Bronchial epithelial cell (primary cell): ENCODE measurements around the gene AGBL4. TPM values are rescaled to one million over a fixed set of nuclear protein-coding genes. Genes with fewer than 3 reads are reported as not detected.
A peak's percentile ranks its signal among the peaks of the same experiment; 100 is the strongest.

Experiments
- DNase-seq: peaks from one replicate; pipeline ENCODE4 v3.0.0-alpha.2; 2010; ENCODE audit warnings: low read depth
- FAIRE-seq: peaks from 2 replicates; lab custom pipeline; 2011; peaks lifted over from hg19 to GRCh38; lab: Jason Lieb, UNC
- H3K27me3 ChIP-seq: 2 replicates; pipeline ENCODE4 v1.5.1; 2011; ENCODE audit warnings: low read length; ENCODE audit not compliant: control insufficient read depth, insufficient read depth
- H3K36me3 ChIP-seq: 2 replicates; pipeline ENCODE4 v1.5.1; 2011; ENCODE audit warnings: low read length; ENCODE audit not compliant: control insufficient read depth, insufficient read depth
- H3K4me3 ChIP-seq: 2 replicates; pipeline ENCODE4 v1.5.1; 2011; ENCODE audit warnings: mild to moderate bottlenecking, low read depth, low read length, control low read depth
- total RNA-seq: library from RNA; depleted of rRNA; stranded (reverse); fragments of >200 nt; gene quantifications from 2 replicates; pipeline ENCODE4 v1.2.1, GENCODE V29; 2014
- TF ChIP-seq, protein P1 (sequence below): IDR thresholded peaks from 2 replicates; pipeline ENCODE4 v1.5.1; 2011; ENCODE audit warnings: mild to moderate bottlenecking, moderate library complexity, low read length, control low read depth, inconsistent platforms; ENCODE audit not compliant: insufficient read depth, severe bottlenecking

The AGBL4 gene
- total RNA-seq, 1 donor from 2014 or later, result not detected

DNA sequence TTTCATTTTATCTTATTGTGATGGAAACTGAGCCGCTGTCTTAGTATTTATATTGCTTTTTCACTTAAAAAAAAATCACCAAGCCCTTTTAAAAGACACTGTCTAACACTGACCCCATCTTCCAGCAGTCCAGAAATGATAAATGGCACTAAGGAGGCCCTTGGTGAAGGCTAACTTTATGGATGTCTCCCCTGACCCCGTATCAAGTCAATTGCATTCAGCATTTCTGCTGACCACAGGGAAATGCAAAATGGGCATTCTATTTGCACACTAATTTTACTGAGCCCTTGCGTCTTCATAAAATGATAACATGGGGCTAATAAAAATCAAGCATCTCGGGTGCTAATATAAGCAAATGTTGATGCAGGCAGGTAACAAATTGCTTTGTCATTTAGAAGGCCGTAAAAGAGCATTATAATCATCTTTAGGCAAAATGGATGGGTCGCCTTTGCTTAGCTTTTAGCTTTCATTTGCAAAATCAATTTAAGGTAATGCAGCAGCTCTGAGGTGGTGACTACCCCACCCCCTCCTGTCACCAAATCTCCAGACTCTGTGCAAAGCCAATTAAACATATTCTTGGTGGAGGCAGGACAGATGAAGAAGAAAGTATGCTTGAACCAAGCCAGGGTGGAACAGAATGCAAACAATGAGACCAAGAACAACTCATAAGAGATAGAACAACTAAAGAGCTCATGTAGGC lies 1357.9 kb downstream of the AGBL4 start:
- no peak overlapping the region for H3K4me3 ChIP-seq
- TF ChIP-seq, protein P1, sequence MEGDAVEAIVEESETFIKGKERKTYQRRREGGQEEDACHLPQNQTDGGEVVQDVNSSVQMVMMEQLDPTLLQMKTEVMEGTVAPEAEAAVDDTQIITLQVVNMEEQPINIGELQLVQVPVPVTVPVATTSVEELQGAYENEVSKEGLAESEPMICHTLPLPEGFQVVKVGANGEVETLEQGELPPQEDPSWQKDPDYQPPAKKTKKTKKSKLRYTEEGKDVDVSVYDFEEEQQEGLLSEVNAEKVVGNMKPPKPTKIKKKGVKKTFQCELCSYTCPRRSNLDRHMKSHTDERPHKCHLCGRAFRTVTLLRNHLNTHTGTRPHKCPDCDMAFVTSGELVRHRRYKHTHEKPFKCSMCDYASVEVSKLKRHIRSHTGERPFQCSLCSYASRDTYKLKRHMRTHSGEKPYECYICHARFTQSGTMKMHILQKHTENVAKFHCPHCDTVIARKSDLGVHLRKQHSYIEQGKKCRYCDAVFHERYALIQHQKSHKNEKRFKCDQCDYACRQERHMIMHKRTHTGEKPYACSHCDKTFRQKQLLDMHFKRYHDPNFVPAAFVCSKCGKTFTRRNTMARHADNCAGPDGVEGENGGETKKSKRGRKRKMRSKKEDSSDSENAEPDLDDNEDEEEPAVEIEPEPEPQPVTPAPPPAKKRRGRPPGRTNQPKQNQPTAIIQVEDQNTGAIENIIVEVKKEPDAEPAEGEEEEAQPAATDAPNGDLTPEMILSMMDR, result no peak
- H3K27me3 ChIP-seq, result peaks cover 13% of the 10 kb centered on the region
- no peak for FAIRE-seq
- no peak for DNase-seq
- no peaks in the 10 kb centered on the region for H3K36me3 ChIP-seq

DNA sequence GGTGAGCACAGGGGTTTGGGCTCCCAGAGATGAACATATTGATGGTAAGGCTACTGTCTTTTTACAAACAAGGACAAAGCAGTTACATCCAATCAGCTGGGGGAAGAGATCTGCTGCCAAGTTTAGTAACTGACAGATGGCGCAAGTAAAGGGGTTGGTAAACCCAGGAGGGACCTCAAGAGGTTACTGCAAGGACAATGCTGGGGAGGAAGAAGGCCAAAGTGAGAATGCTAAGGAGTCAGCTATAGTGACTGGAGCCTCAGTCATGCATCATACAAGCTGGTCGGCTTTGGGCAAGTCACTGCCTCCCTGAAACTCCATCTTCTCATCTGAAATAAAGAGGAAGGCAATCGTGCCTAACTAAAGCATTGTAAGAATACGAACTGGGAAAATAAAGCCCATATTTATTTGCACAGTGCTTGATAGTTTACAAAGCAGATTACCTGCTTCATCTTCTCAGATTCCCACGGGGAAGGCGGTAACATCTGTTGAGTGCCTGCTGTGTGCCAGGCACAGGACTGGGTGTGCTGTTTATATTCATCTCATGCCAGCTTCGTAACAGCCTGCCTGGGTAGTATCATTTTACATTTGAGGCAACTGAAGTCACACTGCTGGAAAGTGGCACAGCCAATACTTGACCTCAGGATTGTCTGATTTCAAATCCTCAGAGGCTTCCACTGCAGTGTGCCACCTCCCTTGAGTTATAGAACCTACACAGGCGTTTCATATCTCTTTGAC lies 1361.9 kb downstream of the AGBL4 start:
- Histone ChIP-seq H3K36me3 (no peaks in the 10 kb centered on the region), H3K4me3 (no peak overlapping the region), H3K27me3 (peaks cover 8% of the 10 kb centered on the region)
- DNase-seq (no peak), FAIRE-seq (no peak)
- TF ChIP-seq, protein P1, result no peak

DNA sequence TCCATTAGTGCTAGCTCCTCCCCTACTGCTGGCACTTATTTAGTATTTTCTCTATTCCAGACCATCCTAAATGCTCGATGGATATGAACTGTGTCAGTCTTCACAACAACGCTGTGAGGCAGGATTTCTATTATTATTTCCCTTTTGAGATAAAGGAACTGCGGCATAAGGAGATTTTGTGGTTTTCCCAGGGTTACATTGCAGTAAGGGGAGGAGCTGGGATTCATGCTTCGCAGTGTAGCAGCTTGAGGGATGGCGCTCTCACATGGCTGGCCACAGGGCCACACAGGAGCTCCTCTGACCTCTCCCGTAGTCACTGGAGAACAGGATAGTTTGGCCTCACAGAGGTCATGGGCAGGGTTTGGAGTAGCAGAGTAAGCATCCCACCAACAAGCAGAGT lies 1364.0 kb downstream of the AGBL4 start:
- no peak overlapping the region for H3K4me3 ChIP-seq
- TF ChIP-seq, protein P1, result no peak
- FAIRE-seq (no peak), DNase-seq (no peak)
- peaks cover 8% of the 10 kb centered on the region for H3K27me3 ChIP-seq
- H3K36me3 ChIP-seq, result no peaks in the 10 kb centered on the region

DNA sequence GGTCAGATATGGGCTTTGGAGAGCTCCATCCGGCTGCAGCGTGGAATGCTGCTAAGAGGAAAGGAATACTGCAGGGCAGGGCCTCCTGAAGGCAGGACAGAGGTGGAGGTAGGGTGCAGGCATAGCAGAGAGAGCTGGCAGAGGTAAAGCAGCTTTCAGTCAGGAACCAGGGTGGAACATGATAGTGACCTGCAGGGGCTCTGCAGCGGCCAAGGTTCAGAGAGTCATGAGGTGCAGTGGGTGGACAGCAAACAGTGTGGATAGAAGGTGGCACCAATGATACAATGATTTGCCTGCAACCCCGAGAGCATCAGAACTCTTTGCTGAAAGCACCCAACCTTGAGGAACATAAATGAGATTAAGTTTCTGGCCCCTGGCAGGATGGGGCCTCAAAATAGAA lies 1366.3 kb downstream of the AGBL4 start:
- Histone ChIP-seq H3K27me3 (peaks cover 6% of the 10 kb centered on the region), H3K36me3 (no peaks in the 10 kb centered on the region), H3K4me3 (no peak overlapping the region)
- DNase-seq, result no peak
- no peak for FAIRE-seq
- TF ChIP-seq, protein P1, result no peak

DNA sequence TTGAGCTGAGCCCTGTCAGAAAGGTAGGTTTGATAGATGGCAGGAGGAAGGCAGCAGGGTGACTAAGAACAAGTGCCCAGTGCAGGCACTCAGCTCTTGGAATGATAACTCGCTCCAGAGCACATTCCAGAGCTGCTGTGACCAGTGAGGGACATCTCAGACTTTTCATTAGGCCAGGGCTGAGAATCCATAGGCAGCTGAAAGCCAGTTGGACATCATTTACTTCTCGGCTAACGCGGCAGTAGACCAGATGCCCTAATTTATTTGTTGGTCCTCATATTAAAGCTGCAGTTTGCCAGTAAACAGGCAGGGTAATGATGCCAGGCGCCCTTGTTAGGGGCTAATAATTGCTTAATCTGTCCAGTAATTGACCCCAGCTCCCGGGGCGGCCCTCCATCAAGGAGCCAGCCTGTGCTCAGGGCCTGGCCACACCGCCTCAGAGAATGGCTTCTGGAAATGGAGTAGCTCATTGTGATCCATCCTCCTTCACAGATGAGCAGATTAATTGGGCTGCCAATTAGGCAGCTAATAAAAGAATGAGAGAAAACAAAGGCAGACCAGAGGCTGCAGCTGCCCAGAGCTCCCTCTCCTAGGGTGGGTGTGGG lies 1369.0 kb downstream of the AGBL4 start:
- FAIRE-seq, result peak; percentile 50
- Histone ChIP-seq H3K27me3 (no peaks in the 10 kb centered on the region), H3K36me3 (no peaks in the 10 kb centered on the region), H3K4me3 (no peak overlapping the region)
- no peak for DNase-seq
- TF ChIP-seq, protein P1, result no peak
